Neural progenitor cell (in vitro differentiated cells): Measurements from ENCODE around the gene BEAN1. TPM values are rescaled to one million over a fixed set of nuclear protein-coding genes. Genes with fewer than 3 reads are reported as not detected.

Experiments
- DNase-seq: peaks from one replicate; pipeline ENCODE4 v3.0.0-alpha.2; 2016; ENCODE audit warnings: low spot score
- H2AFZ ChIP-seq: fragments of 200-600 bp; sonication (generic); replicated peaks from 2 replicates; pipeline ENCODE4 v1.6.1; 2016; ENCODE audit warnings: antibody characterized with exemption
- H3F3A ChIP-seq: fragments of 200-600 bp; sonication (generic); 2 replicates; pipeline ENCODE4 v1.6.1; 2016; ENCODE audit warnings: antibody characterized with exemption, low read depth
- H3K27ac ChIP-seq: fragments of 200-600 bp; sonication (generic); 2 replicates; pipeline ENCODE4 v1.5.1; 2016; ENCODE audit warnings: mild to moderate bottlenecking
- H3K27me3 ChIP-seq: fragments of 200-600 bp; sonication (generic); 2 replicates; pipeline ENCODE4 v1.6.1; 2016; ENCODE audit warnings: mild to moderate bottlenecking, moderate library complexity
- H3K36me3 ChIP-seq: fragments of 200-600 bp; sonication (generic); 2 replicates; pipeline ENCODE4 v1.5.1; 2016
- H3K4me1 ChIP-seq: fragments of 200-600 bp; sonication (generic); 2 replicates; pipeline ENCODE4 v1.6.1; 2016; ENCODE audit warnings: mixed run types
- H3K4me2 ChIP-seq: fragments of 200-600 bp; sonication (generic); 2 replicates; pipeline ENCODE4 v1.6.1; 2016
- H3K4me3 ChIP-seq: fragments of 200-600 bp; sonication (generic); 2 replicates; pipeline ENCODE4 v1.5.1; 2016
- H3K79me2 ChIP-seq: fragments of 200-600 bp; sonication (generic); 2 replicates; pipeline ENCODE4 v1.6.1; 2016; ENCODE audit warnings: low read depth
- H3K9ac ChIP-seq: fragments of 200-600 bp; sonication (generic); 2 replicates; pipeline ENCODE4 v1.6.1; 2016
- H3K9me3 ChIP-seq: fragments of 200-600 bp; sonication (generic); 2 replicates; pipeline ENCODE4 v1.5.1; 2016; ENCODE audit warnings: low read depth
- H4K20me1 ChIP-seq: fragments of 200-600 bp; sonication (generic); 2 replicates; pipeline ENCODE4 v1.6.1; 2016; ENCODE audit warnings: low read depth
- H3K27ac Mint-ChIP-seq: 3 replicates; pipeline ENCODE4 v1.8.0; 2021; ENCODE audit warnings: mixed read lengths
- H3K27me3 Mint-ChIP-seq: 2 replicates; pipeline ENCODE4 v1.8.0; 2022; ENCODE audit warnings: low read depth, mild to moderate bottlenecking, inconsistent platforms, moderate library complexity, mixed read lengths; ENCODE audit not compliant: insufficient read depth
- H3K36me3 Mint-ChIP-seq: 3 replicates; pipeline ENCODE4 v1.8.0; 2021; ENCODE audit warnings: mixed read lengths
- H3K4me1 Mint-ChIP-seq: 3 replicates; pipeline ENCODE4 v1.8.0; 2021; ENCODE audit warnings: mixed read lengths
- H3K4me3 Mint-ChIP-seq: 3 replicates; pipeline ENCODE4 v1.8.0; 2021; ENCODE audit warnings: mild to moderate bottlenecking, moderate library complexity, mixed read lengths
- H3K9me3 Mint-ChIP-seq: 3 replicates; pipeline ENCODE4 v1.8.0; 2020; ENCODE audit warnings: mixed read lengths
- EZH2 ChIP-seq: fragments of 200-600 bp; sonication (generic); IDR thresholded peaks from 2 replicates; pipeline ENCODE4 v1.6.1; 2017; ENCODE audit warnings: antibody characterized with exemption, mild to moderate bottlenecking, moderate library complexity
- EZH2phosphoT487 ChIP-seq: fragments of 200-600 bp; sonication (generic); IDR thresholded peaks from 2 replicates; pipeline ENCODE4 v1.6.1; 2017; ENCODE audit warnings: antibody characterized with exemption
- total RNA-seq: library from RNA; depleted of rRNA; stranded (reverse); fragments of >200 nt; gene quantifications from 2 replicates; pipeline ENCODE4 v1.2.3, GENCODE V29; 2015; ENCODE audit warnings: low replicate concordance
- TF ChIP-seq, protein P1 (sequence below): fragments of 200-600 bp; sonication (generic); IDR thresholded peaks from 2 replicates; pipeline ENCODE4 v1.5.1; 2017; ENCODE audit warnings: antibody characterized with exemption, mild to moderate bottlenecking

The BEAN1 gene
- total RNA-seq, 1 donor from 2014 or later, result 0.32 TPM

DNA sequence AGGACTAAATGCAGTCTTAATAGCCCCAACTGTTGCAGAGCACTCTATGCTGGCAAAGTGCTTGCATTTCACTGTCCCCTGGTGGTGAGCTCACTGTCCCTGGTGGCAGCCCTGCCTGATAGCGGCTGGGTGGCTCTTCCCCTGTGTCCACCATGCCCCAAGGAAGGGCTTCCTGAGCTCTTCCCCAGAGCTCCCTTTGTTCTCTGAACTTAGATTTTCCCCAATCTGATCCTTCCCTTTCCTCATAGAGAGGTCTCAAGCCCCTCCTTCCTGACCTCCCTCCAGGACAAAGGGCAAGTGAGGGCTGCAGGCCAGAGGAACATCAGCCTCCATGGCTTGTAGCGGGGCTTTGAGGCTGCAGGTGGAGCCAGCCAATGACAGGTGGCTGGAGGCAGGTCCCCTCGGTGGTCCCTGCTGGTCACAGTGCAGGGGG is 17.0 kb downstream of the BEAN1 start:
- Histone ChIP-seq H3K79me2 (no peaks in the 10 kb centered on the region), H3F3A (no peaks in the 10 kb centered on the region), H3K27me3 (no peaks in the 10 kb centered on the region), H3K4me3 (no peak overlapping the region), H2AFZ (peak overlapping the region; percentile 81), H3K4me1 (peaks cover 9% of the 10 kb centered on the region), H3K27ac (no peak overlapping the region), H3K9ac (no peak overlapping the region), H3K4me2 (no peak overlapping the region), H3K9me3 (no peaks in the 10 kb centered on the region), H4K20me1 (no peaks in the 10 kb centered on the region), H3K36me3 (no peaks in the 10 kb centered on the region)
- peaks cover 8% of the 10 kb centered on the region for H3K4me1 Mint-ChIP-seq
- peak overlapping the region; percentile 90 for H3K27ac Mint-ChIP-seq
- TF ChIP-seq, protein P1, sequence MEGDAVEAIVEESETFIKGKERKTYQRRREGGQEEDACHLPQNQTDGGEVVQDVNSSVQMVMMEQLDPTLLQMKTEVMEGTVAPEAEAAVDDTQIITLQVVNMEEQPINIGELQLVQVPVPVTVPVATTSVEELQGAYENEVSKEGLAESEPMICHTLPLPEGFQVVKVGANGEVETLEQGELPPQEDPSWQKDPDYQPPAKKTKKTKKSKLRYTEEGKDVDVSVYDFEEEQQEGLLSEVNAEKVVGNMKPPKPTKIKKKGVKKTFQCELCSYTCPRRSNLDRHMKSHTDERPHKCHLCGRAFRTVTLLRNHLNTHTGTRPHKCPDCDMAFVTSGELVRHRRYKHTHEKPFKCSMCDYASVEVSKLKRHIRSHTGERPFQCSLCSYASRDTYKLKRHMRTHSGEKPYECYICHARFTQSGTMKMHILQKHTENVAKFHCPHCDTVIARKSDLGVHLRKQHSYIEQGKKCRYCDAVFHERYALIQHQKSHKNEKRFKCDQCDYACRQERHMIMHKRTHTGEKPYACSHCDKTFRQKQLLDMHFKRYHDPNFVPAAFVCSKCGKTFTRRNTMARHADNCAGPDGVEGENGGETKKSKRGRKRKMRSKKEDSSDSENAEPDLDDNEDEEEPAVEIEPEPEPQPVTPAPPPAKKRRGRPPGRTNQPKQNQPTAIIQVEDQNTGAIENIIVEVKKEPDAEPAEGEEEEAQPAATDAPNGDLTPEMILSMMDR, result peak; percentile 37
- TF ChIP-seq EZH2phosphoT487, result no peak
- H3K36me3 Mint-ChIP-seq, result no peaks in the 10 kb centered on the region
- peak; percentile 72 for DNase-seq
- no peaks in the 10 kb centered on the region for H3K9me3 Mint-ChIP-seq
- H3K27me3 Mint-ChIP-seq, result peaks cover 10% of the 10 kb centered on the region
- peak overlapping the region; percentile 52 for H3K4me3 Mint-ChIP-seq

- H3K79me2 ChIP-seq, result no peaks in the 10 kb centered on the region
- no peaks in the 10 kb centered on the region for H3K36me3 ChIP-seq
- Mint-ChIP-seq H3K9me3 (no peaks in the 10 kb centered on the region), H3K4me3 (no peak overlapping the region), H3K27ac (no peak overlapping the region), H3K4me1 (peaks cover 8% of the 10 kb centered on the region), H3K36me3 (no peaks in the 10 kb centered on the region), H3K27me3 (peaks cover 7% of the 10 kb centered on the region)
- H3K27ac ChIP-seq, result no peak overlapping the region
- H3K27me3 ChIP-seq, result no peaks in the 10 kb centered on the region
- no peak overlapping the region for H3K4me3 ChIP-seq
- H2AFZ ChIP-seq, result no peak overlapping the region
- no peaks in the 10 kb centered on the region for H3F3A ChIP-seq
- H3K9me3 ChIP-seq, result no peaks in the 10 kb centered on the region
- H3K4me1 ChIP-seq, result peaks cover 9% of the 10 kb centered on the region
- no peak overlapping the region for H3K4me2 ChIP-seq
- H3K9ac ChIP-seq, result no peak overlapping the region
- no peaks in the 10 kb centered on the region for H4K20me1 ChIP-seq
- DNase-seq, result no peak
- TF ChIP-seq EZH2phosphoT487, result no peak
- TF ChIP-seq, protein P1, result no peak
- no peak for TF ChIP-seq EZH2
These were observed 19.6 kb downstream of the BEAN1 start for GRCh38 chr16:66446737-66447136.

- Mint-ChIP-seq H3K36me3 (no peaks in the 10 kb centered on the region), H3K4me3 (no peak overlapping the region), H3K9me3 (no peaks in the 10 kb centered on the region), H3K4me1 (peaks cover 8% of the 10 kb centered on the region), H3K27me3 (peaks cover 7% of the 10 kb centered on the region), H3K27ac (no peak overlapping the region)
- no peak overlapping the region for H3K9ac ChIP-seq
- H3K9me3 ChIP-seq, result no peaks in the 10 kb centered on the region
- no peak overlapping the region for H3K27ac ChIP-seq
- no peaks in the 10 kb centered on the region for H4K20me1 ChIP-seq
- H3K4me2 ChIP-seq, result no peak overlapping the region
- TF ChIP-seq, protein P1, result no peak
- TF ChIP-seq EZH2phosphoT487, result no peak
- no peak for TF ChIP-seq EZH2
- no peaks in the 10 kb centered on the region for H3K27me3 ChIP-seq
- DNase-seq, result no peak
- H3K4me1 ChIP-seq, result peaks cover 9% of the 10 kb centered on the region
- H3K4me3 ChIP-seq, result no peak overlapping the region
- no peaks in the 10 kb centered on the region for H3K36me3 ChIP-seq
- no peaks in the 10 kb centered on the region for H3F3A ChIP-seq
- no peaks in the 10 kb centered on the region for H3K79me2 ChIP-seq
- no peak overlapping the region for H2AFZ ChIP-seq
These were observed 20.4 kb downstream of the BEAN1 start for GRCh38 chr16:66447491-66447890.
